HCT116 (cell line): ENCODE data around the gene MED6. TPM values are rescaled to one million over a fixed set of nuclear protein-coding genes. Genes with fewer than 3 reads are reported as not detected.

Experiments used
- ATAC-seq: fragments of 200-7000 bp; cut with Tn5 transposase; 2 replicates; pipeline ENCODE4 v1.9.1; 2020; ENCODE audit warnings: mild to moderate bottlenecking, moderate library complexity
- BruUV-seq: library from RNA; stranded (reverse); fragments of 400-500 nt; replicated peaks from 2 replicates; lab custom pipeline; 2021; lab: Mats Ljungman, UMichigan
- CTCF ChIA-PET: fragments of 300-600 bp; sonication (Branson Sonifier 250); formaldehyde crosslinking; loops from one replicate; lab custom pipeline; 2021; ENCODE audit warnings: antibody characterized with exemption; lab: Charles Lee
- POLR2A ChIA-PET: fragments of 300-600, 350-600 bp; sonication (Branson Sonifier 250); formaldehyde crosslinking; loops from one replicate; lab custom pipeline; 2021; ENCODE audit warnings: antibody characterized with exemption; lab: Charles Lee
- RAD21 ChIA-PET, 2 experiments: fragments of 300-600 bp; sonication (Branson Sonifier 250); formaldehyde crosslinking; loops; one replicate each; lab custom pipeline; 2023; ENCODE audit warnings: low total read pairs in 2 of 2; ENCODE audit not compliant: uncharacterized antibody in 2 of 2, unreplicated experiment in 2 of 2, low non-redundant PET in 1 of 2; lab: Charles Lee
- DNase-seq: peaks from one replicate; pipeline ENCODE4 v3.0.0-alpha.2; 2010; ENCODE audit warnings: low read depth, low spot score
- H2AFZ ChIP-seq: fragments of 200-600 bp; shearing (Covaris generic), sonication (generic); 2 replicates; pipeline ENCODE4 v1.6.1; 2017; ENCODE audit warnings: low read depth, mixed run types, mixed read lengths, antibody characterized with exemption, low read length; ENCODE audit not compliant: poor library complexity, severe bottlenecking
- H3K27ac ChIP-seq: 2 replicates; pipeline ENCODE4 v1.5.1; 2012; ENCODE audit warnings: low read depth, low read length
- H3K27me3 ChIP-seq: fragments of 200-600 bp; sonication (generic); 2 replicates; pipeline ENCODE4 v1.6.1; 2016; ENCODE audit warnings: mixed run types, low read length, mixed read lengths; ENCODE audit not compliant: insufficient read depth
- H3K36me3 ChIP-seq, 2 experiments: fragments of 200-500 bp in 1 of 2; fragments of 200-600 bp in 1 of 2; sonication (Bioruptor generic) in 1 of 2; sonication (generic) in 1 of 2; 2 replicates each; pipeline versions ENCODE4 v1.5.1 to v1.6.1; 2014 to 2016; ENCODE audit warnings: low read length in 2 of 2, inconsistent platforms in 1 of 2, mixed read lengths in 1 of 2, mixed run types in 1 of 2; ENCODE audit not compliant: insufficient read depth in 2 of 2, control insufficient read depth in 1 of 2
- H3K4me1 ChIP-seq, 2 experiments: fragments of 200-600 bp in 1 of 2; sonication (generic) in 1 of 2; 2 replicates each; pipeline versions ENCODE4 v1.5.1 to v1.6.1; 2012 to 2017; ENCODE audit warnings: low read length in 2 of 2, inconsistent platforms in 1 of 2, mild to moderate bottlenecking in 1 of 2, mixed read lengths in 1 of 2, mixed run types in 1 of 2, moderate library complexity in 1 of 2; ENCODE audit not compliant: insufficient read depth in 2 of 2, control insufficient read depth in 1 of 2
- H3K4me2 ChIP-seq: fragments of 200-600 bp; sonication (generic); 2 replicates; pipeline ENCODE4 v1.6.1; 2017; ENCODE audit warnings: mixed run types, low read length, mixed read lengths
- H3K4me3 ChIP-seq, 2 experiments: fragments of 200-600 bp in 1 of 2; sonication (generic) in 1 of 2; replicated peaks in 1 of 2; 2 replicates each; pipeline ENCODE4 v1.5.1; 2011 to 2016; ENCODE audit warnings: low read length in 2 of 2, control low read depth in 1 of 2, low read depth in 1 of 2, mild to moderate bottlenecking in 1 of 2, mixed read lengths in 1 of 2, mixed run types in 1 of 2
- H3K79me2 ChIP-seq: fragments of 200-600 bp; sonication (generic); 2 replicates; pipeline ENCODE4 v1.6.1; 2017; ENCODE audit warnings: mild to moderate bottlenecking, mixed run types, low read length, moderate library complexity, mixed read lengths; ENCODE audit not compliant: insufficient read depth
- H3K9ac ChIP-seq: fragments of 200-600 bp; sonication (generic); 2 replicates; pipeline ENCODE4 v1.6.1; 2016; ENCODE audit warnings: low read length, mixed read lengths
- H3K9me2 ChIP-seq: fragments of 200-600 bp; sonication (generic), shearing (Covaris generic); 2 replicates; pipeline ENCODE4 v1.6.1; 2017; ENCODE audit warnings: mixed run types, mild to moderate bottlenecking, moderate library complexity; ENCODE audit not compliant: insufficient read depth
- H3K9me3 ChIP-seq, 2 experiments: fragments of 200-500 bp in 1 of 2; fragments of 200-600 bp in 1 of 2; sonication (Bioruptor generic) in 1 of 2; sonication (generic) in 1 of 2; 2 replicates each; pipeline ENCODE4 v1.6.1; 2014 to 2017; ENCODE audit warnings: low read length in 2 of 2, mixed read lengths in 2 of 2, inconsistent platforms in 1 of 2, low read depth in 1 of 2, mild to moderate bottlenecking in 1 of 2, mixed run types in 1 of 2, moderate library complexity in 1 of 2; ENCODE audit not compliant: control insufficient read depth in 1 of 2, insufficient read depth in 1 of 2
- H4K20me1 ChIP-seq: fragments of 200-600 bp; sonication (generic), shearing (Covaris generic); 2 replicates; pipeline ENCODE4 v1.6.1; 2017; ENCODE audit warnings: mixed run types, mild to moderate bottlenecking, moderate library complexity; ENCODE audit not compliant: insufficient read depth
- ATF3 ChIP-seq: IDR thresholded peaks from 2 replicates; pipeline ENCODE4 v1.6.1; 2012
- CBX3 ChIP-seq: IDR thresholded peaks from 2 replicates; pipeline ENCODE4 v1.6.1; 2012; ENCODE audit warnings: low read depth
- CEBPB ChIP-seq: IDR thresholded peaks from 2 replicates; pipeline ENCODE4 v1.6.1; 2012; ENCODE audit warnings: low read depth
- ELF1 ChIP-seq: IDR thresholded peaks from 2 replicates; pipeline ENCODE4 v1.6.1; 2012; ENCODE audit warnings: low read depth, borderline replicate concordance
- EZH2 ChIP-seq: fragments of 200-600 bp; sonication (generic); IDR thresholded peaks from 2 replicates; pipeline ENCODE4 v1.6.1; 2017; ENCODE audit warnings: antibody characterized with exemption, mixed run types
- EZH2phosphoT487 ChIP-seq: fragments of 200-600 bp; IDR thresholded peaks from 2 replicates; pipeline ENCODE4 v1.6.1; 2018; ENCODE audit warnings: antibody characterized with exemption, borderline replicate concordance
- JUND ChIP-seq: IDR thresholded peaks from 2 replicates; pipeline ENCODE4 v1.6.1; 2012
- POLR2A ChIP-seq: IDR thresholded peaks from 2 replicates; pipeline ENCODE4 v1.7.0; 2011; ENCODE audit warnings: borderline replicate concordance; ENCODE audit not compliant: insufficient read depth, insufficient read length; ENCODE audit errors: extremely low read depth
- POLR2AphosphoS5 ChIP-seq: IDR thresholded peaks from 2 replicates; pipeline ENCODE4 v1.6.1; 2011; ENCODE audit warnings: mild to moderate bottlenecking, low read depth, low read length, moderate library complexity
- RAD21 ChIP-seq: IDR thresholded peaks from 2 replicates; pipeline ENCODE4 v1.6.1; 2012; ENCODE audit warnings: low read depth, mild to moderate bottlenecking
- SIN3A ChIP-seq: IDR thresholded peaks from 2 replicates; pipeline ENCODE4 v1.6.1; 2012; ENCODE audit warnings: low read depth
- SP1 ChIP-seq: IDR thresholded peaks from 2 replicates; pipeline ENCODE4 v1.6.1; 2012; ENCODE audit warnings: low read depth
- SRF ChIP-seq: IDR thresholded peaks from 2 replicates; pipeline ENCODE4 v1.6.1; 2012; ENCODE audit warnings: low read depth
- TCF7L2 ChIP-seq: IDR thresholded peaks from 2 replicates; pipeline ENCODE4 v1.7.0; 2011; ENCODE audit warnings: borderline replicate concordance, inconsistent platforms; ENCODE audit not compliant: insufficient read depth, insufficient read length; ENCODE audit errors: extremely low read depth
- ZFX ChIP-seq: fragments of 450-650 bp; IDR thresholded peaks from 2 replicates; pipeline ENCODE4 v1.6.1; 2017
- ZNF274 ChIP-seq: fragments of 200-500 bp; sonication (Bioruptor generic); IDR thresholded peaks from 2 replicates; pipeline ENCODE4 v1.6.1; 2014; ENCODE audit warnings: mild to moderate bottlenecking, low read depth, low read length, inconsistent platforms
- intact Hi-C: fragments of 100-400 bp; cut with micrococcal nuclease; formaldehyde crosslinking; loops from 2 replicates; pipeline ENCODE4 v1.10.0; 2022
- total RNA-seq: library from RNA; stranded (reverse); gene quantifications from one replicate; pipeline ENCODE4 v1.2.1, GENCODE V29; 2021; ENCODE audit not compliant: unreplicated experiment
- TF ChIP-seq, protein P1 (sequence below), 3 experiments: fragments of 200-600 bp in 1 of 3; sonication (generic) in 1 of 3; IDR thresholded peaks in 2 of 3; conservative IDR thresholded peaks in 1 of 3; 2 replicates each; pipeline ENCODE4 v1.5.1; 2012 to 2017; ENCODE audit warnings: low read depth in 2 of 3, low read length in 2 of 3, antibody characterized with exemption in 1 of 3, borderline replicate concordance in 1 of 3, control low read depth in 1 of 3, mild to moderate bottlenecking in 1 of 3, mixed read lengths in 1 of 3, mixed run types in 1 of 3, moderate library complexity in 1 of 3; ENCODE audit not compliant: insufficient read depth in 1 of 3

Gene MED6
- total RNA-seq, 1 experiment from 2014 or later, result 39.6 TPM

- TF ChIP-seq, protein P1, sequence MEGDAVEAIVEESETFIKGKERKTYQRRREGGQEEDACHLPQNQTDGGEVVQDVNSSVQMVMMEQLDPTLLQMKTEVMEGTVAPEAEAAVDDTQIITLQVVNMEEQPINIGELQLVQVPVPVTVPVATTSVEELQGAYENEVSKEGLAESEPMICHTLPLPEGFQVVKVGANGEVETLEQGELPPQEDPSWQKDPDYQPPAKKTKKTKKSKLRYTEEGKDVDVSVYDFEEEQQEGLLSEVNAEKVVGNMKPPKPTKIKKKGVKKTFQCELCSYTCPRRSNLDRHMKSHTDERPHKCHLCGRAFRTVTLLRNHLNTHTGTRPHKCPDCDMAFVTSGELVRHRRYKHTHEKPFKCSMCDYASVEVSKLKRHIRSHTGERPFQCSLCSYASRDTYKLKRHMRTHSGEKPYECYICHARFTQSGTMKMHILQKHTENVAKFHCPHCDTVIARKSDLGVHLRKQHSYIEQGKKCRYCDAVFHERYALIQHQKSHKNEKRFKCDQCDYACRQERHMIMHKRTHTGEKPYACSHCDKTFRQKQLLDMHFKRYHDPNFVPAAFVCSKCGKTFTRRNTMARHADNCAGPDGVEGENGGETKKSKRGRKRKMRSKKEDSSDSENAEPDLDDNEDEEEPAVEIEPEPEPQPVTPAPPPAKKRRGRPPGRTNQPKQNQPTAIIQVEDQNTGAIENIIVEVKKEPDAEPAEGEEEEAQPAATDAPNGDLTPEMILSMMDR (IDR thresholded peaks at IDR 0.05 in 2 of 3, conservative IDR thresholded peaks at IDR 0.05 in 1 of 3; ENCODE audit: borderline replicate concordance in 1 of 3, insufficient read depth in 1 of 3, low read depth in 2 of 3, low read length in 2 of 3), result no peak
- no peaks in the 10 kb centered on the region for H3K9me3 ChIP-seq
Observed at GRCh38 chr14:70536830-70537229, 63.6 kb downstream of the MED6 start.

GRCh38 chr14:70534904-70535303, 65.6 kb downstream of the MED6 start, which contains the start of gene ADAM20:
TSS of gene ADAM20 (minus strand) at chr14:70535004. CDS start at chr14:70524757, 10,247 bp downstream.
- intact Hi-C loops, result no loop called here
- H3K4me3 ChIP-seq, result no peak within 1 kb of the TSS
- no peak within 1 kb of the TSS for H2AFZ ChIP-seq
- no peak within 1 kb of the TSS for H3K9ac ChIP-seq
- H3K27ac ChIP-seq, result no peak within 1 kb of the TSS
- no peaks in the 10 kb centered on the region for H3K9me2 ChIP-seq
- no TSS peak for BruUV-seq
- no peaks in the 10 kb centered on the region for H3K4me1 ChIP-seq
- H4K20me1 ChIP-seq, result no peaks in the 10 kb centered on the region
- TF ChIP-seq, protein P1 (IDR thresholded peaks at IDR 0.05 in 2 of 3, conservative IDR thresholded peaks at IDR 0.05 in 1 of 3; ENCODE audit: borderline replicate concordance in 1 of 3, insufficient read depth in 1 of 3, low read depth in 2 of 3, low read length in 2 of 3), result no peak
- TF ChIP-seq ZNF274 (no peak), ELF1 (no peak), RAD21 (no peak), CEBPB (no peak), POLR2A (no peak), SIN3A (no peak), ZFX (no peak), POLR2AphosphoS5 (no peak), EZH2 (no peak), SP1 (no peak), TCF7L2 (no peak), CBX3 (no peak), SRF (no peak), EZH2phosphoT487 (no peak), ATF3 (no peak), JUND (no peak)
- no peak within 1 kb of the TSS for H3K4me2 ChIP-seq
- RAD21 ChIA-PET, result no interaction called here
- POLR2A ChIA-PET, result no interaction called here
- no peaks in the 10 kb centered on the region for H3K79me2 ChIP-seq
- CTCF ChIA-PET, result no interaction called here
- H3K27me3 ChIP-seq, result no peaks in the 10 kb centered on the region
- no peaks in the 10 kb centered on the region for H3K9me3 ChIP-seq
- DNase-seq (no peak), ATAC-seq (no peak)
- H3K36me3 ChIP-seq, result no peaks in the 10 kb centered on the region

More at GRCh38 chr14:70536830-70537229, 63.6 kb downstream of the MED6 start:
- Histone ChIP-seq H3K36me3 (no peaks in the 10 kb centered on the region), H3K27ac (no peak overlapping the region), H3K4me2 (no peak overlapping the region), H3K27me3 (no peaks in the 10 kb centered on the region), H3K4me3 (no peak overlapping the region), H3K9ac (no peak overlapping the region), H2AFZ (no peak overlapping the region), H4K20me1 (no peaks in the 10 kb centered on the region), H3K9me2 (no peaks in the 10 kb centered on the region), H3K79me2 (no peaks in the 10 kb centered on the region), H3K4me1 (no peaks in the 10 kb centered on the region)
- DNase-seq (no peak), ATAC-seq (no peak)
- BruUV-seq, result no TSS peak
- intact Hi-C loops, result no loop called here
- CTCF ChIA-PET, result no interaction called here
- POLR2A ChIA-PET, result no interaction called here
- RAD21 ChIA-PET, result no interaction called here
